Activated CD8-positive, alpha-beta memory T cell treated with anti-CD3 and anti-CD28 coated beads, Interleukin-2, amount 50 U/mL, for 1 hour (primary cell): ENCODE results near the gene FAM234A.
"Not testable (repeated sequence)": the region's sequence is repeated elsewhere in the genome, so short reads cannot be mapped to it uniquely, and the experiment has no call there.

ENCODE experiments used
- DNase-seq: peaks from one replicate; pipeline ENCODE4 v3.0.0-alpha.2; 2020; ENCODE audit errors: extremely low read depth

The FAM234A gene

GRCh38 chr16:265711-266110 is 31.1 kb downstream of the FAM234A start:
- no peak for DNase-seq

GRCh38 chr16:266258-267164 is 31.9 kb downstream of the FAM234A start:
- DNase-seq, result no peak

GRCh38 chr16:267562-267961 is 32.9 kb downstream of the FAM234A start:
- DNase-seq, result not testable (repeated sequence)

GRCh38 chr16:268141-269053 is 33.8 kb downstream of the FAM234A start:
- DNase-seq, result no peak

GRCh38 chr16:269061-269796 is 34.6 kb downstream of the FAM234A start:
- DNase-seq, result no peak

GRCh38 chr16:270381-271255 is 36.0 kb downstream of the FAM234A start:
- no peak for DNase-seq

GRCh38 chr16:272633-273546 is 38.3 kb downstream of the FAM234A start:
- no peak for DNase-seq

GRCh38 chr16:273547-274421 is 39.2 kb downstream of the FAM234A start:
- no peak for DNase-seq

- DNase-seq, result no peak
Observed at GRCh38 chr16:275041-275641, 40.5 kb downstream of the FAM234A start.

- no peak for DNase-seq
Observed at GRCh38 chr16:275786-276232, 41.2 kb downstream of the FAM234A start, which contains the start of gene RGS11. Gene RGS11 (minus strand): TSS chr16:275944. CDS start chr16:275911, 33 bp downstream.

GRCh38 chr16:276426-277077 is 41.9 kb downstream of the FAM234A start:
- no peak for DNase-seq

GRCh38 chr16:278863-279366 is 44.3 kb downstream of the FAM234A start:
- no peak for DNase-seq

- DNase-seq, result no peak
Observed at GRCh38 chr16:279531-279930, 44.9 kb downstream of the FAM234A start.

- no peak for DNase-seq
Observed at GRCh38 chr16:280005-280460, 45.4 kb downstream of the FAM234A start.

- DNase-seq, result no peak
Observed at GRCh38 chr16:280552-280951, 45.9 kb downstream of the FAM234A start, which contains the start of gene ARHGDIG. Gene ARHGDIG (plus strand): TSS chr16:280591. CDS start chr16:280681, 90 bp downstream.

GRCh38 chr16:280991-281659 is 46.5 kb downstream of the FAM234A start:
- DNase-seq, result no peak
